SH-SY5Y (cell line): ENCODE measurements around the gene EPHA6.

Source experiments
- GATA2 ChIP-seq: IDR thresholded peaks from 2 replicates; pipeline ENCODE4 v1.6.1; 2011; ENCODE audit warnings: mild to moderate bottlenecking, low read depth, low read length
- GATA3 ChIP-seq: IDR thresholded peaks from 2 replicates; pipeline ENCODE4 v1.6.1; 2011; ENCODE audit warnings: low read depth, mild to moderate bottlenecking, low read length, moderate library complexity

The EPHA6 gene

GRCh38 chr3:96813820-96814650 is at the start of gene EPHA6:
EPHA6 (plus strand) TSS chr3:96814594.
- no peak for TF ChIP-seq GATA3
- no peak for TF ChIP-seq GATA2

GRCh38 chr3:96776818-96777217 is 37.6 kb upstream of the EPHA6 start:
- TF ChIP-seq GATA2, result no peak
- no peak for TF ChIP-seq GATA3

- TF ChIP-seq GATA3, result no peak
- TF ChIP-seq GATA2, result no peak
Observed at GRCh38 chr3:96779810-96780209, 34.6 kb upstream of the EPHA6 start.

- TF ChIP-seq GATA2, result no peak
- TF ChIP-seq GATA3, result no peak
Observed at GRCh38 chr3:96796101-96796500, 18.3 kb upstream of the EPHA6 start.

GRCh38 chr3:96803870-96804269 is 10.5 kb upstream of the EPHA6 start:
- TF ChIP-seq GATA2 (no peak), GATA3 (no peak)

GRCh38 chr3:96806341-96806740 is 8.1 kb upstream of the EPHA6 start:
- TF ChIP-seq GATA3, result no peak
- TF ChIP-seq GATA2, result no peak

GRCh38 chr3:96813134-96813819 is 1.1 kb upstream of the EPHA6 start:
- no peak for TF ChIP-seq GATA2
- TF ChIP-seq GATA3, result no peak

- TF ChIP-seq GATA3, result no peak
- TF ChIP-seq GATA2, result no peak
Observed at GRCh38 chr3:96814651-96815567, 515 bp downstream of the EPHA6 start.

- TF ChIP-seq GATA3 (no peak), GATA2 (no peak)
Observed at GRCh38 chr3:96831175-96831574, 16.8 kb downstream of the EPHA6 start.

GRCh38 chr3:96833301-96833700 is 18.9 kb downstream of the EPHA6 start:
- TF ChIP-seq GATA3 (no peak), GATA2 (no peak)

GRCh38 chr3:96836153-96836915 is 21.9 kb downstream of the EPHA6 start:
- TF ChIP-seq GATA2 (no peak), GATA3 (no peak)

- TF ChIP-seq GATA2 (no peak), GATA3 (no peak)
Observed at GRCh38 chr3:96843505-96844203, 29.3 kb downstream of the EPHA6 start.

GRCh38 chr3:96844204-96844514 is 29.8 kb downstream of the EPHA6 start:
- TF ChIP-seq GATA2, result no peak
- no peak for TF ChIP-seq GATA3

- TF ChIP-seq GATA3 (no peak), GATA2 (no peak)
Observed at GRCh38 chr3:96852849-96853248, 38.5 kb downstream of the EPHA6 start.
